Sigmoid colon (tissue), 7 donors: ENCODE data around the gene GALNT18. TPM values are rescaled to one million over a fixed set of nuclear protein-coding genes. Genes with fewer than 3 reads are reported as not detected.

Source experiments
- DNase-seq: peaks from one replicate; pipeline ENCODE4 v3.0.0-alpha.2; 2019
- H3K27ac ChIP-seq, 4 donors: fragments of 200-600 bp; sonication (generic); one replicate each; pipeline ENCODE4 v1.5.1; 2016 to 2019; ENCODE audit warnings: mild to moderate bottlenecking in 1 of 4
- H3K27me3 ChIP-seq, 3 donors: fragments of 200-600 bp; sonication (generic); one replicate each; pipeline ENCODE4 v1.5.1; 2019; ENCODE audit warnings: mild to moderate bottlenecking in 1 of 3
- H3K36me3 ChIP-seq, 4 donors: fragments of 200-600 bp; sonication (generic); one replicate each; pipeline ENCODE4 v1.5.1; 2016 to 2019
- H3K4me1 ChIP-seq, 4 donors: fragments of 200-600 bp; sonication (generic); one replicate each; pipeline ENCODE4 v1.5.1; 2017 to 2019
- H3K4me3 ChIP-seq, 4 donors: fragments of 200-600 bp; sonication (generic); one replicate each; pipeline ENCODE4 v1.5.1; 2017 to 2019; ENCODE audit warnings: mild to moderate bottlenecking in 2 of 4, moderate library complexity in 1 of 4
- H3K9me3 ChIP-seq, 4 donors: fragments of 200-600 bp in 3 of 4; sonication (generic) in 3 of 4; one replicate each; pipeline versions ENCODE4 v1.5.1 to v1.6.1; 2013 to 2019
- EP300 ChIP-seq, 4 donors: sonication (generic); formaldehyde crosslinking; IDR thresholded peaks; one replicate each; pipeline ENCODE4 v1.6.1; 2017; ENCODE audit warnings: antibody characterized with exemption in 4 of 4
- POLR2A ChIP-seq, 2 donors: fragments of 450-650 bp; IDR thresholded peaks; one replicate each; pipeline ENCODE4 v1.6.1; 2016; ENCODE audit warnings: antibody characterized with exemption in 2 of 2, mild to moderate bottlenecking in 2 of 2, moderate library complexity in 2 of 2
- POLR2AphosphoS5 ChIP-seq, 4 donors: sonication (generic); formaldehyde crosslinking; IDR thresholded peaks; one replicate each; pipeline ENCODE4 v1.6.1; 2017; ENCODE audit warnings: antibody characterized with exemption in 4 of 4
- WGBS, 2 donors: extraction: QIAGEN DNeasy Blood & Tissue Kit; methylation state at CpG; one replicate each; pipeline ENCODE4 v1.1.7; 2013; 5-methylcytosine and 5-hydroxymethylcytosine counted together
- intact Hi-C: fragments of 100-400 bp; cut with DNase I; formaldehyde crosslinking; loops from one replicate; pipeline ENCODE4 v1.15.1; 2023
- polyA plus RNA-seq, 3 donors: library from polyadenylated mRNA; stranded (reverse); fragments of 200-250 nt; gene quantifications; one replicate each; pipeline ENCODE4 v1.2.3, GENCODE V29; 2013
- total RNA-seq, 4 donors: library from RNA; depleted of rRNA; stranded (reverse); fragments of >200 nt; gene quantifications; one replicate each; pipeline ENCODE4 v1.1.0, GENCODE V29; 2016
- TF ChIP-seq, protein P1 (sequence below), 4 experiments: fragments of 450-650 bp in 3 of 4; fragments of 200-600 bp in 1 of 4; IDR thresholded peaks; one replicate each; pipeline ENCODE4 v1.5.1; 2016 to 2019; ENCODE audit warnings: antibody characterized with exemption in 4 of 4, mild to moderate bottlenecking in 3 of 4, moderate library complexity in 2 of 4
- donor health status: healthy with polysubstance abuse.
- donor health status: Bipolar disorder and iron deficiency.
- donor health status: healthy.

GALNT18 gene
- total and polyA plus RNA-seq, 7 donors, result 0.92 to 48.6 (median 34.9) TPM

DNA sequence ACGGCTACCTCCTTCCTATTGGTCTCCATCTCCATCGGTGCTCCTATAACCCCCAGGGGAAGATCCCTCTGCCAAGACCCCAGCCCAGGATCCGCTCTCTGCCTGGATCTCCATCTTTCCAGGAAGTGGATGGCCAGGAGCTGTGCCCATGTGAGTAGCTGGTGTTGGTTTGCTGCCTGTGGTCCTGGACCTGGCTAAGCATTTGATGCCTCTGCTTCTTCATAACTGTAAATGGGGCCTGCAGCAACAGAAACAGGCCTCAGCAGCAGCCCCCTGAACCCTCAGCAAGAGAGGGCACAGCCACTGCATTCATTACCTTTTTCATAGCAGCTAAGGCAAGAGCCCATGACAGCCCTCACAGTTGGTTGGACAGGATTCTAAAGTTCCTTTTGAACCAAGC, 242.1 kb downstream of the GALNT18 start:
- peaks cover 0 to 12% (median 0%) of the 10 kb centered on the region in 4 donors for H3K4me1 ChIP-seq
- TF ChIP-seq EP300 (IDR thresholded peaks at IDR 0.05) (no peak), POLR2A (IDR thresholded peaks at IDR 0.05) (no peak)
- TF ChIP-seq, protein P1, sequence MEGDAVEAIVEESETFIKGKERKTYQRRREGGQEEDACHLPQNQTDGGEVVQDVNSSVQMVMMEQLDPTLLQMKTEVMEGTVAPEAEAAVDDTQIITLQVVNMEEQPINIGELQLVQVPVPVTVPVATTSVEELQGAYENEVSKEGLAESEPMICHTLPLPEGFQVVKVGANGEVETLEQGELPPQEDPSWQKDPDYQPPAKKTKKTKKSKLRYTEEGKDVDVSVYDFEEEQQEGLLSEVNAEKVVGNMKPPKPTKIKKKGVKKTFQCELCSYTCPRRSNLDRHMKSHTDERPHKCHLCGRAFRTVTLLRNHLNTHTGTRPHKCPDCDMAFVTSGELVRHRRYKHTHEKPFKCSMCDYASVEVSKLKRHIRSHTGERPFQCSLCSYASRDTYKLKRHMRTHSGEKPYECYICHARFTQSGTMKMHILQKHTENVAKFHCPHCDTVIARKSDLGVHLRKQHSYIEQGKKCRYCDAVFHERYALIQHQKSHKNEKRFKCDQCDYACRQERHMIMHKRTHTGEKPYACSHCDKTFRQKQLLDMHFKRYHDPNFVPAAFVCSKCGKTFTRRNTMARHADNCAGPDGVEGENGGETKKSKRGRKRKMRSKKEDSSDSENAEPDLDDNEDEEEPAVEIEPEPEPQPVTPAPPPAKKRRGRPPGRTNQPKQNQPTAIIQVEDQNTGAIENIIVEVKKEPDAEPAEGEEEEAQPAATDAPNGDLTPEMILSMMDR (IDR thresholded peaks at IDR 0.05), result no peak
- DNase-seq, result no peak
- no peaks in the 10 kb centered on the region for H3K27me3 ChIP-seq
- no peaks in the 10 kb centered on the region for H3K9me3 ChIP-seq
- H3K36me3 ChIP-seq, result peaks cover 0 to 25% (median 4%) of the 10 kb centered on the region in 4 donors
- intact Hi-C loops, result no loop called here
- H3K27ac ChIP-seq, result no peak overlapping the region
- 90 to 93% methylated on average over 3 of the region's 3 CpGs for WGBS, 2 donors
- no peak overlapping the region for H3K4me3 ChIP-seq

DNA sequence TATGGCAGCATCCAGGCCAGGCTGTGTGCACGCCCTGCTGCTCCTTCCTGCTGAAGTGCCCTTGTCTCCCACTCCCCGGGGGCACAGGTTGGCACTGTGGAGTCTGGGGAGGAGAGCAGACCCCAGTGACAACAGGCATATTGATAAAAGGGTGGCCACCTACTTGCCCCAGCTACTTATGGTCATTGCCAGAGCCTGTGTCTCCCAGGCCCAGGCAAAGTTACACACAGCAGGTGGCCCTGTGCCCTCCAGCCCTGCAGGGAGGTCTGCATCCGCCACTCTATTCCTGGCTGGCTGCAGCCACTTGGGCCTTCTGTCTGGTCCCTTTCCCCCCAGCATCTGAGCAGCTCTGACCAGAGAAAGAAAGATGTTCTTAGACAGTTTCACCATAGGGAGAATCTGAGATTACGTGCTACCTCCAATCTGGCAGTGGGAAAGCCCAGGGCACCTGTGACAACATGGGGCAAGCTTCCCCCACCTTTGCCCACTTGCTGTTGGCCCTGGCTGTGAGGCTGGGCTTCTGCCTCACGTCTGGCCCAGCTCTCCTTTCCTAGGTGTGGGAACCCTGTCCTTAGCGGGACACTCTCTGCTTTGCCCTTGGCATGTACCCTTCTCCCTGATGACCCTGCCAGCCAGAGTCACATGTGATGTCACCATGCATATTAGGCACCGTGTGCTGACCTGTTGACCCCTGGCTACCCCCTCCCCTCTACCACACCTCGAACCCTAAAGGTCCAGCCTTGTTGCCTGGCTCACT, 243.4 kb downstream of the GALNT18 start:
- H3K4me3 ChIP-seq, result no peak overlapping the region
- TF ChIP-seq, protein P1 (IDR thresholded peaks at IDR 0.05), result no peak
- TF ChIP-seq EP300 (IDR thresholded peaks at IDR 0.05) (no peak), POLR2A (IDR thresholded peaks at IDR 0.05) (no peak), POLR2AphosphoS5 (IDR thresholded peaks at IDR 0.05) (no peak)
- 83 to 87% methylated on average over 8 of the region's 8 CpGs for WGBS, 2 donors
- H3K4me1 ChIP-seq, result peaks cover 0 to 10% (median 0%) of the 10 kb centered on the region in 4 donors
- intact Hi-C loops, result no loop called here
- no peaks in the 10 kb centered on the region for H3K27me3 ChIP-seq
- DNase-seq, result no peak
- peaks cover 0 to 26% (median 4%) of the 10 kb centered on the region in 4 donors for H3K36me3 ChIP-seq
- no peaks in the 10 kb centered on the region for H3K9me3 ChIP-seq
- no peak overlapping the region for H3K27ac ChIP-seq

DNA sequence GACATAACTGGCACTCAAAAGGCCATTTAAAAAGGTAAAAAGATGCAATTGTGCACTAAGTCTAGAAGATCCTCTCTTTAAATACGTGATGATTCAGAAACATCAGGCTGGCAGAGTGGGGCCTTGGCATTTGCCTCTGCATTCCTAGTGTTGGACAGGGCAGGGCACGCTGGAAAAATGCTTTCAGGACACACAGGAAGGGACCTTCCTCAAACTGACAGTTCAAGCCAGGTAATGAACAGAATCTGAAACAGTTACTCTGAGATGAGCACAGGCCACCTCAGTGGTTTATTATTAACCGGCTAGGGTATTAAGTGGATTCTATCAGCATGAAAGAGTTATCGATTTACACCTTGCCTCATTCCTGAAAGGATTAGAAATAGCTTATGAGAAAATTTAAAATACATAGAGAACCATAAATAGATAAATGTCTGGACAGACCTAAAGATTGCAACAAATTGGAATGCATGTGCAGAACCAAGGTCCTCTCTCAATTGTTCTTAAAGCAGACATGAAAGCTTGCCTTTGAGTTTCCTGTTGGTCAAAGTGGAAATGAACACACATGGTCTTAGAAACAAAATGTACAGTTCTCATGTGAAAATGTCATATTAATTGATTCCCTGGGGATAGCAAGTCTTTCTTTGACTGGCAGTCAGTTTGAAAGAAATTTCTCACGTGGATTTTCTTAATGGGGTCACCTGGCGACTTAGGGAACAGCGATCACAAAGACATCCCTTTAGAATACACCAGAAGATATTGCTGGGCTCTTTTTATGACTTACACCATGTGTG, 247.3 kb downstream of the GALNT18 start:
- intact Hi-C loops, result no loop called here
- no peak overlapping the region for H3K27ac ChIP-seq
- H3K36me3 ChIP-seq, result peaks cover 0 to 47% (median 4%) of the 10 kb centered on the region in 4 donors
- TF ChIP-seq POLR2AphosphoS5 (IDR thresholded peaks at IDR 0.05) (no peak), EP300 (IDR thresholded peaks at IDR 0.05) (no peak), POLR2A (IDR thresholded peaks at IDR 0.05) (no peak)
- TF ChIP-seq, protein P1 (IDR thresholded peaks at IDR 0.05), result no peak
- H3K4me1 ChIP-seq, result no peaks in the 10 kb centered on the region
- 89 to 90% methylated on average over 7 of the region's 7 CpGs for WGBS, 2 donors
- DNase-seq, result no peak
- no peak overlapping the region for H3K4me3 ChIP-seq
- no peaks in the 10 kb centered on the region for H3K27me3 ChIP-seq
- no peaks in the 10 kb centered on the region for H3K9me3 ChIP-seq

DNA sequence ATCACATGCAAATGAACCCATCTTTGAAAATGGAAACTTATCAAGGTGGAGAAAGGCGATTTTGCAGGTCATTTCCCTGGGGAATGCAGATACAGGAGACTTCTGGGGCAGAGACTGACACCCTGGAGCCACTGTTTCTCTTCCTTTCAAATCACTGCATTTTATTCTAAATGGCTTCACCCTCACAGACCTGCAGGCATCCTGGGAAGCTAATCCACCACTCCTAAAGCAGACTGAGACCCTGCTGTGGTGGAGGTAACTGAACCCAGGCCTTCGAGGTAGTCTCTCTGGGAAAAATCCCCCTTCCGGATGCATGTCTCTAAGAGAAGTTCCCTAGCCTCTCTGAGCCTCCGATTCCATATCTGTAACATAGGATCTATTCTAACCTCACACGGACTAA, 247.9 kb downstream of the GALNT18 start:
- no peak overlapping the region for H3K27ac ChIP-seq
- no peaks in the 10 kb centered on the region for H3K27me3 ChIP-seq
- no peak for DNase-seq
- peaks cover 0 to 52% (median 4%) of the 10 kb centered on the region in 4 donors for H3K36me3 ChIP-seq
- H3K4me3 ChIP-seq, result no peak overlapping the region
- H3K9me3 ChIP-seq, result no peaks in the 10 kb centered on the region
- intact Hi-C loops, result no loop called here
- 85 to 86% methylated on average over 5 of the region's 5 CpGs for WGBS, 2 donors
- H3K4me1 ChIP-seq, result no peaks in the 10 kb centered on the region
- TF ChIP-seq EP300 (IDR thresholded peaks at IDR 0.05) (no peak), POLR2A (IDR thresholded peaks at IDR 0.05) (no peak), POLR2AphosphoS5 (IDR thresholded peaks at IDR 0.05) (no peak)
- TF ChIP-seq, protein P1 (IDR thresholded peaks at IDR 0.05), result no peak
